SK-N-SH treated with all-trans-retinoic acid at 6 μM for 48 hours (cell line): Measurements from ENCODE around the gene FAM124B.

Source experiments
- ATAC-seq: fragments of 200-7000 bp; cut with Tn5 transposase; 3 replicates; pipeline ENCODE4 v1.9.1; 2020; ENCODE audit warnings: mild to moderate bottlenecking, moderate library complexity
- ARNTL ChIP-seq: fragments of 450-650 bp; formaldehyde crosslinking; IDR thresholded peaks from 2 replicates; pipeline ENCODE4 v1.5.0; 2020; ENCODE audit warnings: low read depth, mild to moderate bottlenecking, moderate library complexity, borderline replicate concordance
- BACH2 ChIP-seq: fragments of 250-450 bp; sonication (Bioruptor Pico); IDR thresholded peaks from 2 replicates; pipeline ENCODE4 v1.9.0; 2021; ENCODE audit warnings: mild to moderate bottlenecking, borderline replicate concordance
- CSDC2 ChIP-seq: fragments of 250-450 bp; sonication (Bioruptor Pico); IDR thresholded peaks from 2 replicates; pipeline ENCODE4 v1.5.0; 2020; ENCODE audit warnings: mild to moderate bottlenecking, moderate library complexity
- ESRRG ChIP-seq: fragments of 250-450 bp; sonication (Bioruptor Pico); IDR thresholded peaks from 2 replicates; pipeline ENCODE4 v1.6.1; 2021; ENCODE audit warnings: mild to moderate bottlenecking
- GLIS3 ChIP-seq: fragments of 250-450 bp; sonication (Bioruptor Pico); IDR thresholded peaks from 2 replicates; pipeline ENCODE4 v1.5.0; 2020; ENCODE audit warnings: mild to moderate bottlenecking, moderate library complexity
- ISL1 ChIP-seq: fragments of 250-450 bp; sonication (Bioruptor Pico); IDR thresholded peaks from 2 replicates; pipeline ENCODE4 v2.1.2; 2022; ENCODE audit warnings: mild to moderate bottlenecking, moderate library complexity
- OSR1 ChIP-seq: fragments of 250-450 bp; sonication (Bioruptor Pico); IDR thresholded peaks from 2 replicates; pipeline ENCODE4 v1.8.0; 2022; ENCODE audit warnings: moderate library complexity, mild to moderate bottlenecking, inconsistent platforms
- PPARA ChIP-seq: fragments of 250-450 bp; sonication (Bioruptor Pico); IDR thresholded peaks from 2 replicates; pipeline ENCODE4 v1.5.0; 2020; ENCODE audit warnings: mild to moderate bottlenecking, borderline replicate concordance
- RARB ChIP-seq: fragments of 250-450 bp; sonication (Bioruptor Pico); IDR thresholded peaks from 2 replicates; pipeline ENCODE4 v1.8.0; 2021; ENCODE audit warnings: mild to moderate bottlenecking, moderate library complexity
- SNAI2 ChIP-seq: fragments of 250-450 bp; sonication (Bioruptor Pico); IDR thresholded peaks from 2 replicates; pipeline ENCODE4 v1.5.0; 2020; ENCODE audit warnings: mild to moderate bottlenecking, moderate library complexity
- TCF4 ChIP-seq: fragments of 250-450 bp; sonication (Bioruptor Pico); IDR thresholded peaks from 2 replicates; pipeline ENCODE4 v1.8.0; 2021; ENCODE audit warnings: mild to moderate bottlenecking, moderate library complexity, borderline replicate concordance
- TOX ChIP-seq: fragments of 250-450 bp; sonication (Bioruptor Pico); IDR thresholded peaks from 2 replicates; pipeline ENCODE4 v1.8.0; 2021; ENCODE audit warnings: mild to moderate bottlenecking, moderate library complexity, borderline replicate concordance
- ZC3H10 ChIP-seq: fragments of 250-450 bp; sonication (Bioruptor Pico); IDR thresholded peaks from 2 replicates; pipeline ENCODE4 v1.5.1; 2021; ENCODE audit warnings: mild to moderate bottlenecking, moderate library complexity
- ZFP30 ChIP-seq: fragments of 450-650 bp; formaldehyde crosslinking; IDR thresholded peaks from 2 replicates; pipeline ENCODE4 v1.5.0; 2022; ENCODE audit warnings: mild to moderate bottlenecking, moderate library complexity
- ZNF565 ChIP-seq: fragments of 450-650 bp; formaldehyde crosslinking; conservative IDR thresholded peaks from 2 replicates; pipeline ENCODE4 v1.5.0; 2020; ENCODE audit warnings: low read depth, mild to moderate bottlenecking, moderate library complexity
- ZNF70 ChIP-seq: fragments of 450-650 bp; formaldehyde crosslinking; IDR thresholded peaks from 2 replicates; pipeline ENCODE4 v1.5.0; 2020; ENCODE audit warnings: mild to moderate bottlenecking, moderate library complexity
- ZNF8 ChIP-seq: fragments of 450-650 bp; formaldehyde crosslinking; IDR thresholded peaks from 2 replicates; pipeline ENCODE4 v1.5.0; 2020; ENCODE audit warnings: mild to moderate bottlenecking, moderate library complexity
- TF ChIP-seq, protein P1 (sequence below): fragments of 250-450 bp; sonication (Bioruptor Pico); IDR thresholded peaks from 2 replicates; pipeline ENCODE4 v1.5.0; 2020; ENCODE audit warnings: mild to moderate bottlenecking, moderate library complexity
- TF ChIP-seq, protein P2 (sequence below): fragments of 250-450 bp; sonication (Bioruptor Pico); IDR thresholded peaks from 2 replicates; pipeline ENCODE4 v1.8.0; 2021; ENCODE audit warnings: low read depth, mild to moderate bottlenecking, moderate library complexity, borderline replicate concordance
- TF ChIP-seq, protein P3 (sequence below): fragments of 250-450 bp; sonication (Bioruptor Pico); IDR thresholded peaks from 2 replicates; pipeline ENCODE4 v1.5.1; 2021; ENCODE audit warnings: mild to moderate bottlenecking, moderate library complexity
- TF ChIP-seq, protein P4 (sequence below): fragments of 250-450 bp; sonication (Bioruptor Pico); IDR thresholded peaks from 2 replicates; pipeline ENCODE4 v1.8.0; 2020; ENCODE audit warnings: mild to moderate bottlenecking, moderate library complexity, borderline replicate concordance

The FAM124B gene

DNA sequence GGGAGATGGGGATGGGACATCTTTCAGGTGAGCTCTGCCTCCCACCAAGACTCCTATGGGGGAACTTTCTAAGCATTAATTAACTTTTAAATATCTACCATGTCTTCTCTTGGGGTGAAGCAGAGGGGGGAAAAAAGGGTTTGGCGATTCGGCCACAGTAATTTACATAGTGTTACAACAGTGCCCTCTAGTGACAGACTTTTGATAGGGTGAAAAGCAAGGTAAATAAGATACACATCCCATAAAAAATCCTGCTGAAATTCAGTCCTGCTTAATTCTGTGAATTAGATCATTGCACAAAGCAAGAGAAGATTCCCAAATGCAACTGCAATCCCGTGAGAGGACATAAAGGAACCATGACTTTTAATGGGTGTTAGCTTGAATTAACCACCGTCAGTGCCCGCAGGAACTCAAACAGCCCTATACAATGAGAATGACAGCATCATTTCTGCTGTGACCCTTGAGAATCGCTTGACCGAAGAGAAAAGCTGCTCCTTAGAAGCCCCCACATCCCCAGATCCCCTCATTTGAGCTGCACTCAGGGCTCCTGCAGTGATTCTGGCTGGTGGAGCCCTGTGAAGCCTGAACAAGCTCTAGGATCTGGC is 32.8 kb downstream of the FAM124B start:
- TF ChIP-seq OSR1 (CRISPR knock-in tag) (no peak), ZNF70 (CRISPR knock-in tag) (no peak), BACH2 (no peak), PPARA (CRISPR knock-in tag) (no peak), ESRRG (CRISPR knock-in tag) (no peak), GLIS3 (CRISPR knock-in tag) (no peak), ZNF565 (CRISPR knock-in tag) (no peak)
- TF ChIP-seq, protein P1, sequence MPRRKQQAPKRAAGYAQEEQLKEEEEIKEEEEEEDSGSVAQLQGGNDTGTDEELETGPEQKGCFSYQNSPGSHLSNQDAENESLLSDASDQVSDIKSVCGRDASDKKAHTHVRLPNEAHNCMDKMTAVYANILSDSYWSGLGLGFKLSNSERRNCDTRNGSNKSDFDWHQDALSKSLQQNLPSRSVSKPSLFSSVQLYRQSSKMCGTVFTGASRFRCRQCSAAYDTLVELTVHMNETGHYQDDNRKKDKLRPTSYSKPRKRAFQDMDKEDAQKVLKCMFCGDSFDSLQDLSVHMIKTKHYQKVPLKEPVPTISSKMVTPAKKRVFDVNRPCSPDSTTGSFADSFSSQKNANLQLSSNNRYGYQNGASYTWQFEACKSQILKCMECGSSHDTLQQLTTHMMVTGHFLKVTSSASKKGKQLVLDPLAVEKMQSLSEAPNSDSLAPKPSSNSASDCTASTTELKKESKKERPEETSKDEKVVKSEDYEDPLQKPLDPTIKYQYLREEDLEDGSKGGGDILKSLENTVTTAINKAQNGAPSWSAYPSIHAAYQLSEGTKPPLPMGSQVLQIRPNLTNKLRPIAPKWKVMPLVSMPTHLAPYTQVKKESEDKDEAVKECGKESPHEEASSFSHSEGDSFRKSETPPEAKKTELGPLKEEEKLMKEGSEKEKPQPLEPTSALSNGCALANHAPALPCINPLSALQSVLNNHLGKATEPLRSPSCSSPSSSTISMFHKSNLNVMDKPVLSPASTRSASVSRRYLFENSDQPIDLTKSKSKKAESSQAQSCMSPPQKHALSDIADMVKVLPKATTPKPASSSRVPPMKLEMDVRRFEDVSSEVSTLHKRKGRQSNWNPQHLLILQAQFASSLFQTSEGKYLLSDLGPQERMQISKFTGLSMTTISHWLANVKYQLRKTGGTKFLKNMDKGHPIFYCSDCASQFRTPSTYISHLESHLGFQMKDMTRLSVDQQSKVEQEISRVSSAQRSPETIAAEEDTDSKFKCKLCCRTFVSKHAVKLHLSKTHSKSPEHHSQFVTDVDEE (CRISPR knock-in tag): no peak
- TF ChIP-seq, protein P2, sequence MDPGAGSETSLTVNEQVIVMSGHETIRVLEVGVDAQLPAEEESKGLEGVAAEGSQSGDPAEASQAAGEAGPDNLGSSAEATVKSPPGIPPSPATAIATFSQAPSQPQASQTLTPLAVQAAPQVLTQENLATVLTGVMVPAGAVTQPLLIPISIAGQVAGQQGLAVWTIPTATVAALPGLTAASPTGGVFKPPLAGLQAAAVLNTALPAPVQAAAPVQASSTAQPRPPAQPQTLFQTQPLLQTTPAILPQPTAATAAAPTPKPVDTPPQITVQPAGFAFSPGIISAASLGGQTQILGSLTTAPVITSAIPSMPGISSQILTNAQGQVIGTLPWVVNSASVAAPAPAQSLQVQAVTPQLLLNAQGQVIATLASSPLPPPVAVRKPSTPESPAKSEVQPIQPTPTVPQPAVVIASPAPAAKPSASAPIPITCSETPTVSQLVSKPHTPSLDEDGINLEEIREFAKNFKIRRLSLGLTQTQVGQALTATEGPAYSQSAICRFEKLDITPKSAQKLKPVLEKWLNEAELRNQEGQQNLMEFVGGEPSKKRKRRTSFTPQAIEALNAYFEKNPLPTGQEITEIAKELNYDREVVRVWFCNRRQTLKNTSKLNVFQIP (CRISPR knock-in tag): no peak
- peak; percentile 72 for ATAC-seq

DNA sequence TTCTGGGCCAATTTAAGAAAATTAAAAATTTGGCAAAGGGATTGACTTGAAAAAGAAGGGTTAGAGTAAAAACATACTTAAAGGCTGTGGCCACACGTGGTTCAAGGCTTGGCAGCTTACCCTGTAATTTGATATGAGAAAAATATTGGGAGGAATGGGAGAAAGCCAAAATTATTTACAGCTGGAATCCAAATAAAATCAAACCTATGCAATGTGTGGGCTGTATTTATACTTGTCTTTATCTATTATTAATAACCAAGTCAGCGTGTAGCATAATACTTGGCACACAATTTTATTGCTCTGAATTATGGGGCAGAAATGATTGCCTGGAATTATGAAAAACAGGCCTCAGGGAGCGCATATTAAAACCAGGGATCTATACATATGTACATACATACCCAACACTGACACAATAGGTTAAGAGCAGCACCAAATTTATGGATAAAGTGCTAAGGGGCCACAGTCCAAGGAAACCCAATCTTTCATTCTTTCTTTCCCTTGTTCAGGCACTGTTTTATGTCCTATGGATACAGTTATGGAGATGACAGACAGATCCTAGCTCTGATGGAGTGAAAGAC is 35.6 kb downstream of the FAM124B start:
- ATAC-seq: peak; percentile 61
- TF ChIP-seq, protein P3, sequence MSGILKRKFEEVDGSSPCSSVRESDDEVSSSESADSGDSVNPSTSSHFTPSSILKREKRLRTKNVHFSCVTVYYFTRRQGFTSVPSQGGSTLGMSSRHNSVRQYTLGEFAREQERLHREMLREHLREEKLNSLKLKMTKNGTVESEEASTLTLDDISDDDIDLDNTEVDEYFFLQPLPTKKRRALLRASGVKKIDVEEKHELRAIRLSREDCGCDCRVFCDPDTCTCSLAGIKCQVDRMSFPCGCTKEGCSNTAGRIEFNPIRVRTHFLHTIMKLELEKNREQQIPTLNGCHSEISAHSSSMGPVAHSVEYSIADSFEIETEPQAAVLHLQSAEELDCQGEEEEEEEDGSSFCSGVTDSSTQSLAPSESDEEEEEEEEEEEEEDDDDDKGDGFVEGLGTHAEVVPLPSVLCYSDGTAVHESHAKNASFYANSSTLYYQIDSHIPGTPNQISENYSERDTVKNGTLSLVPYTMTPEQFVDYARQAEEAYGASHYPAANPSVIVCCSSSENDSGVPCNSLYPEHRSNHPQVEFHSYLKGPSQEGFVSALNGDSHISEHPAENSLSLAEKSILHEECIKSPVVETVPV: no peak
- TF ChIP-seq TOX: no peak
- TF ChIP-seq, protein P1 (CRISPR knock-in tag): no peak
- no peak for TF ChIP-seq SNAI2 (CRISPR knock-in tag)
- no peak for TF ChIP-seq ZC3H10 (CRISPR knock-in tag)
- no peak for TF ChIP-seq ZNF565 (CRISPR knock-in tag)
- TF ChIP-seq ZFP30: no peak
- TF ChIP-seq ARNTL (CRISPR knock-in tag): no peak
- no peak for TF ChIP-seq OSR1 (CRISPR knock-in tag)
- no peak for TF ChIP-seq ZNF8 (CRISPR knock-in tag)
- TF ChIP-seq BACH2: no peak
- TF ChIP-seq, protein P4, sequence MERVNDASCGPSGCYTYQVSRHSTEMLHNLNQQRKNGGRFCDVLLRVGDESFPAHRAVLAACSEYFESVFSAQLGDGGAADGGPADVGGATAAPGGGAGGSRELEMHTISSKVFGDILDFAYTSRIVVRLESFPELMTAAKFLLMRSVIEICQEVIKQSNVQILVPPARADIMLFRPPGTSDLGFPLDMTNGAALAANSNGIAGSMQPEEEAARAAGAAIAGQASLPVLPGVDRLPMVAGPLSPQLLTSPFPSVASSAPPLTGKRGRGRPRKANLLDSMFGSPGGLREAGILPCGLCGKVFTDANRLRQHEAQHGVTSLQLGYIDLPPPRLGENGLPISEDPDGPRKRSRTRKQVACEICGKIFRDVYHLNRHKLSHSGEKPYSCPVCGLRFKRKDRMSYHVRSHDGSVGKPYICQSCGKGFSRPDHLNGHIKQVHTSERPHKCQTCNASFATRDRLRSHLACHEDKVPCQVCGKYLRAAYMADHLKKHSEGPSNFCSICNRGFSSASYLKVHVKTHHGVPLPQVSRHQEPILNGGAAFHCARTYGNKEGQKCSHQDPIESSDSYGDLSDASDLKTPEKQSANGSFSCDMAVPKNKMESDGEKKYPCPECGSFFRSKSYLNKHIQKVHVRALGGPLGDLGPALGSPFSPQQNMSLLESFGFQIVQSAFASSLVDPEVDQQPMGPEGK: no peak
- TF ChIP-seq PPARA (CRISPR knock-in tag): no peak
- TF ChIP-seq ISL1 (CRISPR knock-in tag): no peak
- TF ChIP-seq GLIS3 (CRISPR knock-in tag): no peak
- TF ChIP-seq RARB (CRISPR knock-in tag): no peak
- TF ChIP-seq, protein P2 (CRISPR knock-in tag): no peak
- no peak for TF ChIP-seq ZNF70 (CRISPR knock-in tag)
- no peak for TF ChIP-seq TCF4
- no peak for TF ChIP-seq CSDC2
